Upper lobe of left lung (tissue), 6 donors: Measurements from ENCODE around the gene EFHD1. TPM values are rescaled to one million over a fixed set of nuclear protein-coding genes. Genes with fewer than 3 reads are reported as not detected.
"Not testable (repeated sequence)": the region's sequence is repeated elsewhere in the genome, so short reads cannot be mapped to it uniquely, and the experiment has no call there.

ENCODE experiments used
- ATAC-seq, 2 donors: fragments of 200-7000 bp; cut with Tn5 transposase; one replicate each; pipeline ENCODE4 v1.9.1; 2022; ENCODE audit warnings: mild to moderate bottlenecking in 2 of 2, moderate library complexity in 2 of 2; ENCODE audit not compliant: low FRiP score in 2 of 2
- DNase-seq, 2 donors: peaks; one replicate each; pipeline ENCODE4 v3.0.0-alpha.2; 2019 to 2020
- H3K27ac ChIP-seq, 4 donors: fragments of 200-600 bp; sonication (generic); one replicate each; pipeline ENCODE4 v1.5.1; 2016 to 2019
- H3K27me3 ChIP-seq, 4 donors: fragments of 200-600 bp; sonication (generic); one replicate each; pipeline ENCODE4 v1.5.1; 2017 to 2019
- H3K36me3 ChIP-seq, 4 donors: fragments of 200-600 bp; sonication (generic); one replicate each; pipeline ENCODE4 v1.5.1; 2016 to 2019
- H3K4me1 ChIP-seq, 4 donors: fragments of 200-600 bp; sonication (generic); one replicate each; pipeline ENCODE4 v1.5.1; 2018 to 2019
- H3K4me3 ChIP-seq, 4 donors: fragments of 200-600 bp; sonication (generic); one replicate each; pipeline ENCODE4 v1.5.1; 2017 to 2019; ENCODE audit warnings: mild to moderate bottlenecking in 2 of 4, moderate library complexity in 1 of 4
- H3K9me3 ChIP-seq, 4 donors: fragments of 200-600 bp; sonication (generic); one replicate each; pipeline ENCODE4 v1.5.1; 2018 to 2019
- CTCF ChIP-seq, 6 experiments: fragments of 450-650 bp in 4 of 6; fragments of 200-600 bp in 2 of 6; sonication (generic) in 2 of 6; IDR thresholded peaks; one replicate each; pipeline ENCODE4 v1.5.1; 2016 to 2019; ENCODE audit warnings: antibody characterized with exemption in 6 of 6
- EP300 ChIP-seq, 4 donors: sonication (generic); formaldehyde crosslinking; IDR thresholded peaks; one replicate each; pipeline ENCODE4 v1.5.1; 2017; ENCODE audit warnings: antibody characterized with exemption in 4 of 4, control low read depth in 2 of 4
- POLR2A ChIP-seq, 4 donors: fragments of 450-650 bp; IDR thresholded peaks; one replicate each; pipeline ENCODE4 v1.5.1; 2016 to 2017; ENCODE audit warnings: antibody characterized with exemption in 4 of 4, mild to moderate bottlenecking in 2 of 4
- POLR2AphosphoS5 ChIP-seq, 2 donors: sonication (generic); formaldehyde crosslinking; IDR thresholded peaks; one replicate each; pipeline ENCODE4 v1.5.1; 2017; ENCODE audit warnings: antibody characterized with exemption in 2 of 2
- WGBS, 2 donors: methylation state at CpG; one replicate each; pipeline ENCODE4 v1.1.5; 2017 to 2018; 5-methylcytosine and 5-hydroxymethylcytosine counted together
- total RNA-seq, 6 donors: library from RNA; depleted of rRNA in 4 of 6; stranded (reverse); fragments of >200 nt in 4 of 6; gene quantifications; one replicate each; pipeline versions ENCODE4 v1.1.0 to v1.2.1, GENCODE V29; 2016 to 2021
- donor health status: DM: no; HTN: no; CAD: no; lungs with moderate emphysema.
- donor health status: DM: no; HTN: yes; CAD: no; lungs with severe emphysema.

EFHD1 gene
- total RNA-seq, 6 donors from 2014 or later, result 3.7 to 11.1 (median 5.2) TPM

- WGBS, 2 donors, result 90 to 98% methylated on average over 3 of the region's 3 CpGs
- ATAC-seq (no peak), DNase-seq (no peak)
- H3K4me3 ChIP-seq, result no peak overlapping the region
- no peaks in the 10 kb centered on the region for H3K27me3 ChIP-seq
- TF ChIP-seq CTCF (IDR thresholded peaks at IDR 0.05) (no peak), POLR2AphosphoS5 (IDR thresholded peaks at IDR 0.05) (no peak), EP300 (IDR thresholded peaks at IDR 0.05) (no peak), POLR2A (IDR thresholded peaks at IDR 0.05) (no peak)
- H3K9me3 ChIP-seq, result no peaks in the 10 kb centered on the region
- peaks cover 0 to 31% (median 3%) of the 10 kb centered on the region in 4 donors for H3K36me3 ChIP-seq
- H3K4me1 ChIP-seq, result no peaks in the 10 kb centered on the region
- H3K27ac ChIP-seq, result no peak overlapping the region
These were observed 81.6 kb downstream of the EFHD1 start for GRCh38 chr2:232714969-232715368.

GRCh38 chr2:232720056-232720455, 86.7 kb downstream of the EFHD1 start:
- not testable (repeated sequence) for H3K27ac ChIP-seq, DNase-seq, H3K9me3 ChIP-seq, ATAC-seq, H3K4me3 ChIP-seq, H3K27me3 ChIP-seq, H3K4me1 ChIP-seq
- peaks cover 0 to 41% (median 3%) of the 10 kb centered on the region in 4 donors for H3K36me3 ChIP-seq

- H3K27ac ChIP-seq, result no peak overlapping the region
- TF ChIP-seq EP300 (IDR thresholded peaks at IDR 0.05) (no peak), CTCF (IDR thresholded peaks at IDR 0.05) (no peak), POLR2A (IDR thresholded peaks at IDR 0.05) (no peak), POLR2AphosphoS5 (IDR thresholded peaks at IDR 0.05) (no peak)
- ATAC-seq (no peak), DNase-seq (no peak)
- peaks cover 0 to 6% (median 3%) of the 10 kb centered on the region in 4 donors for H3K4me1 ChIP-seq
- 77% methylated on average over 2 of the region's 2 CpGs for WGBS, 2 donors
- H3K9me3 ChIP-seq, result no peaks in the 10 kb centered on the region
- H3K36me3 ChIP-seq, result peaks cover 0 to 51% (median 9%) of the 10 kb centered on the region in 4 donors
- no peak overlapping the region for H3K4me3 ChIP-seq
- no peaks in the 10 kb centered on the region for H3K27me3 ChIP-seq
These were observed 87.9 kb downstream of the EFHD1 start for GRCh38 chr2:232721261-232721660.

GRCh38 chr2:232721882-232722281, 88.5 kb downstream of the EFHD1 start:
- WGBS, 2 donors, result 68 to 76% methylated on average over 2 of the region's 2 CpGs
- Histone ChIP-seq H3K4me1 (peaks cover 0 to 6% (median 3%) of the 10 kb centered on the region in 4 donors), H3K36me3 (peaks cover 0 to 55% (median 9%) of the 10 kb centered on the region in 4 donors), H3K9me3 (no peaks in the 10 kb centered on the region), H3K27me3 (no peaks in the 10 kb centered on the region), H3K27ac (no peak overlapping the region), H3K4me3 (no peak overlapping the region)
- ATAC-seq (no peak), DNase-seq (no peak)
- TF ChIP-seq POLR2A (IDR thresholded peaks at IDR 0.05), result no peak
- no peak for TF ChIP-seq EP300 (IDR thresholded peaks at IDR 0.05)
- TF ChIP-seq POLR2AphosphoS5 (IDR thresholded peaks at IDR 0.05), result no peak
- TF ChIP-seq CTCF (IDR thresholded peaks at IDR 0.05), result no peak

- no peak overlapping the region for H3K27ac ChIP-seq
- no peaks in the 10 kb centered on the region for H3K9me3 ChIP-seq
- no peak overlapping the region for H3K4me3 ChIP-seq
- WGBS, 2 donors, result 88 to 96% methylated on average over 1 of the region's 1 CpG
- ATAC-seq, result no peak
- H3K27me3 ChIP-seq, result no peaks in the 10 kb centered on the region
- no peak for DNase-seq
- TF ChIP-seq POLR2AphosphoS5 (IDR thresholded peaks at IDR 0.05) (no peak), POLR2A (IDR thresholded peaks at IDR 0.05) (no peak), CTCF (IDR thresholded peaks at IDR 0.05) (no peak), EP300 (IDR thresholded peaks at IDR 0.05) (no peak)
- peaks cover 0 to 60% (median 9%) of the 10 kb centered on the region in 4 donors for H3K36me3 ChIP-seq
- peaks cover 0 to 6% (median 3%) of the 10 kb centered on the region in 4 donors for H3K4me1 ChIP-seq
These were observed 89.6 kb downstream of the EFHD1 start for GRCh38 chr2:232723027-232723426.
